ENCODE measurements around the gene CAPN3. TPM values are rescaled to one million over a fixed set of nuclear protein-coding genes. Genes with fewer than 3 reads are reported as not detected.

Gene CAPN3
- total RNA-seq, 1 donor from 2014 or later, result not detected

DNA sequence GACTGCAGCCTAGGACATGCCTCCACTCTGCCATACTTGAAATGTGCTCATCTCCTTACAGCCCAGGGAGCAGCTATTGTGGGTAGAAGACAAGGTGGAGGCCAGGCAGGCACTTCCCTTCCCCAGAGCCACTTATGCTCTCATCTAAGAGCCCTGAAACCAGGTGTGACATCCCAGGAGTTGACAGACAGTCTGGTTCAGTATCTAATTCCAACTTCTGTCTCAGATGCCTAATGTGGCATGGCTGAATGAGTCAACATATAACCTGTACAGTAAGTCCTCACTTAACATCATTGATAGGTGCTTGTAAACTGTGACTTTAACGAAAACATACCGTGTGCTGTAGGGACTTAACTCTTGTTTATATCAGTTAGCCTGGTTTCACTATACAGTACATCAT lies 1.2 kb upstream of the CAPN3 start:
- Histone ChIP-seq H3F3A (ENCODE audit: low read depth) (no peaks in the 10 kb centered on the region), H3K79me2 (ENCODE audit: low read depth) (no peaks in the 10 kb centered on the region), H3K9ac (no peak overlapping the region), H4K20me1 (ENCODE audit: low read depth) (no peaks in the 10 kb centered on the region), H3K27me3 (no peaks in the 10 kb centered on the region), H3K9me3 (ENCODE audit: low read depth) (no peaks in the 10 kb centered on the region), H2AFZ (replicated peaks) (no peak overlapping the region), H3K27ac (no peak overlapping the region), H3K36me3 (no peaks in the 10 kb centered on the region), H3K4me2 (no peak overlapping the region), H3K4me1 (no peaks in the 10 kb centered on the region), H3K4me3 (no peak overlapping the region)
- DNase-seq (ENCODE audit: low spot score), result no peak
- Mint-ChIP-seq H3K4me3 (no peak overlapping the region), H3K4me1 (no peaks in the 10 kb centered on the region), H3K9me3 (no peaks in the 10 kb centered on the region), H3K27me3 (ENCODE audit: insufficient read depth, low read depth) (no peaks in the 10 kb centered on the region), H3K36me3 (no peaks in the 10 kb centered on the region), H3K27ac (no peak overlapping the region)
- TF ChIP-seq CTCF (IDR thresholded peaks at IDR 0.05), result no peak
- TF ChIP-seq EZH2 (IDR thresholded peaks at IDR 0.05), result no peak
- TF ChIP-seq EZH2phosphoT487 (IDR thresholded peaks at IDR 0.05), result no peak

GRCh38 chr15:42359985-42360384 lies 684 bp downstream of the CAPN3 start:
- TF ChIP-seq EZH2phosphoT487 (IDR thresholded peaks at IDR 0.05) (no peak), CTCF (IDR thresholded peaks at IDR 0.05) (no peak)
- Histone ChIP-seq H3K27me3 (no peaks in the 10 kb centered on the region), H4K20me1 (ENCODE audit: low read depth) (no peaks in the 10 kb centered on the region), H3K36me3 (no peaks in the 10 kb centered on the region), H3F3A (ENCODE audit: low read depth) (no peaks in the 10 kb centered on the region), H3K4me2 (no peak overlapping the region), H3K79me2 (ENCODE audit: low read depth) (no peaks in the 10 kb centered on the region), H3K27ac (no peak overlapping the region), H3K4me3 (no peak overlapping the region), H3K9ac (no peak overlapping the region), H3K4me1 (no peaks in the 10 kb centered on the region), H2AFZ (replicated peaks) (no peak overlapping the region), H3K9me3 (ENCODE audit: low read depth) (no peaks in the 10 kb centered on the region)
- Mint-ChIP-seq H3K36me3 (no peaks in the 10 kb centered on the region), H3K27me3 (ENCODE audit: insufficient read depth, low read depth) (no peaks in the 10 kb centered on the region), H3K9me3 (no peaks in the 10 kb centered on the region), H3K4me1 (no peaks in the 10 kb centered on the region), H3K27ac (no peak overlapping the region), H3K4me3 (no peak overlapping the region)
- no peak for DNase-seq (ENCODE audit: low spot score)

- TF ChIP-seq CTCF (IDR thresholded peaks at IDR 0.05) (no peak), EZH2 (IDR thresholded peaks at IDR 0.05) (no peak), EZH2phosphoT487 (IDR thresholded peaks at IDR 0.05) (no peak)
- no peak for DNase-seq (ENCODE audit: low spot score)
- no peaks in the 10 kb centered on the region for H3K27me3 Mint-ChIP-seq (ENCODE audit: insufficient read depth, low read depth)
- Histone ChIP-seq H3K4me2 (no peak overlapping the region), H3K9ac (no peak overlapping the region), H3K9me3 (ENCODE audit: low read depth) (no peaks in the 10 kb centered on the region), H3F3A (ENCODE audit: low read depth) (no peaks in the 10 kb centered on the region), H3K4me3 (no peak overlapping the region), H3K79me2 (ENCODE audit: low read depth) (no peaks in the 10 kb centered on the region), H2AFZ (replicated peaks) (no peak overlapping the region), H4K20me1 (ENCODE audit: low read depth) (no peaks in the 10 kb centered on the region), H3K4me1 (no peaks in the 10 kb centered on the region), H3K36me3 (no peaks in the 10 kb centered on the region), H3K27ac (no peak overlapping the region), H3K27me3 (no peaks in the 10 kb centered on the region)
- no peaks in the 10 kb centered on the region for H3K4me1 Mint-ChIP-seq
- H3K27ac Mint-ChIP-seq, result no peak overlapping the region
- H3K9me3 Mint-ChIP-seq, result no peaks in the 10 kb centered on the region
- no peak overlapping the region for H3K4me3 Mint-ChIP-seq
- H3K36me3 Mint-ChIP-seq, result no peaks in the 10 kb centered on the region
These were observed 1.3 kb downstream of the CAPN3 start for GRCh38 chr15:42360535-42361112.
